T-helper 1 cell treated with Interleukin-12 subunit alpha and Interleukin-12 subunit beta and Interleukin-4 antibody, amounts not matched to agents 30 ng/mL and 1 ng/mL, for 36 hours (primary cell): ENCODE measurements around the gene LARGE1. TPM values are rescaled to one million over a fixed set of nuclear protein-coding genes. Genes with fewer than 3 reads are reported as not detected.

Source experiments
- intact Hi-C: fragments of 100-400 bp; cut with micrococcal nuclease; formaldehyde crosslinking; loops from one replicate; pipeline ENCODE4 v1.15.1; 2024
- total RNA-seq: library from RNA; stranded (reverse); gene quantifications from 2 replicates; pipeline ENCODE4 v1.2.3, GENCODE V29; 2022

Gene LARGE1
- total RNA-seq, 1 donor from 2014 or later = 0.32 TPM

GRCh38 chr22:33780531-33781136 lies 139.6 kb downstream of the LARGE1 start:
- intact Hi-C loops = no loop called here

GRCh38 chr22:33779243-33779642 lies 141.0 kb downstream of the LARGE1 start:
- intact Hi-C loops = no loop called here

GRCh38 chr22:33776491-33776890 lies 143.8 kb downstream of the LARGE1 start:
- intact Hi-C loops = no loop called here

GRCh38 chr22:33774781-33775180 lies 145.5 kb downstream of the LARGE1 start:
- intact Hi-C loops = no loop called here

GRCh38 chr22:33772745-33773144 lies 147.5 kb downstream of the LARGE1 start:
- intact Hi-C loops = no loop called here

- intact Hi-C loops = no loop called here
Observed at GRCh38 chr22:33771136-33771535, 149.1 kb downstream of the LARGE1 start.

- intact Hi-C loops = no loop called here
Observed at GRCh38 chr22:33770723-33771122, 149.6 kb downstream of the LARGE1 start.

GRCh38 chr22:33766091-33766490 lies 154.2 kb downstream of the LARGE1 start:
- intact Hi-C loops = no loop called here

- intact Hi-C loops = no loop called here
Observed at GRCh38 chr22:33758961-33759360, 161.3 kb downstream of the LARGE1 start.

- intact Hi-C loops = no loop called here
Observed at GRCh38 chr22:33757802-33758483, 162.3 kb downstream of the LARGE1 start.

GRCh38 chr22:33757041-33757801 lies 163.1 kb downstream of the LARGE1 start:
- intact Hi-C loops = no loop called here

- intact Hi-C loops = no loop called here
Observed at GRCh38 chr22:33756508-33756949, 163.7 kb downstream of the LARGE1 start.

- intact Hi-C loops = no loop called here
Observed at GRCh38 chr22:33748714-33749113, 171.6 kb downstream of the LARGE1 start.

- intact Hi-C loops = no loop called here
Observed at GRCh38 chr22:33747576-33748180, 172.6 kb downstream of the LARGE1 start.

- intact Hi-C loops = no loop called here
Observed at GRCh38 chr22:33747029-33747428, 173.2 kb downstream of the LARGE1 start.

GRCh38 chr22:33746501-33746928 lies 173.8 kb downstream of the LARGE1 start:
- intact Hi-C loops = no loop called here

- intact Hi-C loops = no loop called here
Observed at GRCh38 chr22:33745501-33745900, 174.8 kb downstream of the LARGE1 start.

GRCh38 chr22:33743756-33744155 lies 176.5 kb downstream of the LARGE1 start:
- intact Hi-C loops = no loop called here

GRCh38 chr22:33741025-33741424 lies 179.3 kb downstream of the LARGE1 start:
- intact Hi-C loops = no loop called here

- intact Hi-C loops = no loop called here
Observed at GRCh38 chr22:33739516-33739915, 180.8 kb downstream of the LARGE1 start.

GRCh38 chr22:33737662-33738061 lies 182.6 kb downstream of the LARGE1 start:
- intact Hi-C loops = no loop called here

- intact Hi-C loops = no loop called here
Observed at GRCh38 chr22:33735978-33736377, 184.3 kb downstream of the LARGE1 start.
